Vagina (tissue), 2 donors: ENCODE results near the gene CDH26.

Experiments
- POLR2A ChIP-seq, 2 donors: fragments of 450-650 bp; IDR thresholded peaks; one replicate each; pipeline ENCODE4 v1.6.1; 2017; ENCODE audit warnings: antibody characterized with exemption in 2 of 2, mild to moderate bottlenecking in 2 of 2, moderate library complexity in 2 of 2
- POLR2AphosphoS5 ChIP-seq, 2 donors: sonication (generic); formaldehyde crosslinking; IDR thresholded peaks; one replicate each; pipeline ENCODE4 v1.9.0; 2017; ENCODE audit warnings: antibody characterized with exemption in 2 of 2, mild to moderate bottlenecking in 2 of 2, low read depth in 1 of 2; ENCODE audit not compliant: insufficient read depth in 1 of 2
- TF ChIP-seq, protein P1 (sequence below), 3 experiments: fragments of 450-650 bp in 2 of 3; fragments of 200-600 bp in 1 of 3; sonication (generic) in 1 of 3; IDR thresholded peaks; one replicate each; pipeline ENCODE4 v1.5.1; 2017 to 2019; ENCODE audit warnings: antibody characterized with exemption in 3 of 3, mild to moderate bottlenecking in 2 of 3, moderate library complexity in 2 of 3

GRCh38 chr20:59923514-59923913 lies 34.7 kb upstream of the CDH26 start:
- TF ChIP-seq, protein P1, sequence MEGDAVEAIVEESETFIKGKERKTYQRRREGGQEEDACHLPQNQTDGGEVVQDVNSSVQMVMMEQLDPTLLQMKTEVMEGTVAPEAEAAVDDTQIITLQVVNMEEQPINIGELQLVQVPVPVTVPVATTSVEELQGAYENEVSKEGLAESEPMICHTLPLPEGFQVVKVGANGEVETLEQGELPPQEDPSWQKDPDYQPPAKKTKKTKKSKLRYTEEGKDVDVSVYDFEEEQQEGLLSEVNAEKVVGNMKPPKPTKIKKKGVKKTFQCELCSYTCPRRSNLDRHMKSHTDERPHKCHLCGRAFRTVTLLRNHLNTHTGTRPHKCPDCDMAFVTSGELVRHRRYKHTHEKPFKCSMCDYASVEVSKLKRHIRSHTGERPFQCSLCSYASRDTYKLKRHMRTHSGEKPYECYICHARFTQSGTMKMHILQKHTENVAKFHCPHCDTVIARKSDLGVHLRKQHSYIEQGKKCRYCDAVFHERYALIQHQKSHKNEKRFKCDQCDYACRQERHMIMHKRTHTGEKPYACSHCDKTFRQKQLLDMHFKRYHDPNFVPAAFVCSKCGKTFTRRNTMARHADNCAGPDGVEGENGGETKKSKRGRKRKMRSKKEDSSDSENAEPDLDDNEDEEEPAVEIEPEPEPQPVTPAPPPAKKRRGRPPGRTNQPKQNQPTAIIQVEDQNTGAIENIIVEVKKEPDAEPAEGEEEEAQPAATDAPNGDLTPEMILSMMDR (IDR thresholded peaks at IDR 0.05): no peak
- TF ChIP-seq POLR2AphosphoS5 (IDR thresholded peaks at IDR 0.05; ENCODE audit: insufficient read depth in 1 of 2, low read depth in 1 of 2): no peak
- TF ChIP-seq POLR2A (IDR thresholded peaks at IDR 0.05): no peak
